ENCODE measurements around the gene TMOD4.
"Not testable (repeated sequence)": the region's sequence is repeated elsewhere in the genome, so short reads cannot be mapped to it uniquely, and the experiment has no call there.

Gene TMOD4

GRCh38 chr1:151194894-151195594, 19.3 kb upstream of the TMOD4 start:
- in situ Hi-C loops (cut with HindIII; ENCODE audit: low pct_unique_long_range_greater_than_20kb, low sequenced_read_pairs): not testable (repeated sequence)
- peak; percentile 78 for TF ChIP-seq JUND (IDR thresholded peaks at IDR 0.05; ENCODE audit: low read depth)
- DNase-seq (ENCODE audit: low read depth in 1 of 2, low spot score in 1 of 2): peak; percentile 51 to 99

DNA sequence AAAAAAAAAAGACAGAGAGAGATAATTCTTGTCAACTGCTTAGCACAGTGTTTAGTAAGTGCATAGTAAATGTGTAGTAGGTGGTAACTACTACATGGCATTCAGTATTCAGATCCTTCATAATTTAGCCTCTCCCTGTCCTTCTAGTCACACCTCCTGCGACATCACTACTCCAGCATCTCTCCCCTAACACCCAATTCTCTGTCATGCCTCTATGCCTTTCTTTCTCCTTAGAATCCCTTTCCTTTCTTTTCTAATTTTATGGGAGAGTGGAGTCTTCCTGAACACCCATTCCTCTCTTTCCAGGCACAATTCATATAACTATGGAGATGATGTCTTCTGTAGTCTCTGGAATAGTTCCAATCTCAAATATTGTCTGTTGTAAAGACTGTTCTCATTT, 18.1 kb upstream of the TMOD4 start:
- DNase-seq (ENCODE audit: low read depth in 1 of 2, low spot score in 1 of 2): peak in 1 of 2 experiments; percentile 36
- no peak for TF ChIP-seq JUND (IDR thresholded peaks at IDR 0.05; ENCODE audit: low read depth)
- in situ Hi-C loops (cut with HindIII; ENCODE audit: low pct_unique_long_range_greater_than_20kb, low sequenced_read_pairs): no loop called here

DNA sequence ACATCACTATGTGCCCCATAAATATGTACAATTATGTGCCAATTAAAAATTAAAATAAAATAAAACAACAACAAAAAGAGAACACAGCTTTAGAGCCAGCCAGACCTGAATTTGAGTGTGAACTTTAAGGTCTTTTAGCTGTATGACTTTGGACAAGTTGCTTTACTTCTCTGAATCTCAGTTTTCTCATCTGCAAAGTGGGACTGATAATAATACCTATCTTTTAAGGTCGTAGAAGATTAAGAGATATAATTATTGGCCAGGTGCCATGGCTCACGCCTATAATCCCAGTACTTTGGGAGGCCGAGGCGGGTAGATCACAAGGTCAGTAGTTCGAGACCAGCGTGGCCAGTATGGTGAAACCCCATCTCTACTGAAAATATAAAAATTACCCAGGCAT, 17.5 kb upstream of the TMOD4 start:
- DNase-seq (ENCODE audit: low read depth in 1 of 2, low spot score in 1 of 2): no peak
- TF ChIP-seq JUND (IDR thresholded peaks at IDR 0.05; ENCODE audit: low read depth): no peak
- in situ Hi-C loops (cut with HindIII; ENCODE audit: low pct_unique_long_range_greater_than_20kb, low sequenced_read_pairs): no loop called here

DNA sequence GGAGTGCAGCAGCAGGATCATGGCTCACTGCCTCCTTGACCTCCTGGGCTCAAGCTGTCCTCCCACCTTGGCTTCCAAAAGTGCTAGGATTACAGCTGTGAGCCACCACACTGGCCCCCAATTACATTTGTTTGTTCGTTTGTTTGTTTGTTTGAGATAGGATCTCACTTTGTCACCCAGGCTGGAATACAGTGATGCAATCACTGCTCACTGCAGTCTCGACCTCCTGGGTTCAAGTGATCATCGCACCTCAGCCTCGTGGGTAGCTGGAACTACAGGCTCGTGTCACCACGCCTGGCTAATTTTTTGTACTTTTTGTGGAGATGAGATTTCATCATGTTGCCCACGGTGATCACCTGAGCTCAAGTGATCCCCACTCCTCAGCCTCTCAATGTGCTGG, 16.3 kb upstream of the TMOD4 start:
- peak in 1 of 2 experiments; percentile 37 for DNase-seq (ENCODE audit: low read depth in 1 of 2, low spot score in 1 of 2)
- in situ Hi-C loops (cut with HindIII; ENCODE audit: low pct_unique_long_range_greater_than_20kb, low sequenced_read_pairs): no loop called here
- no peak for TF ChIP-seq JUND (IDR thresholded peaks at IDR 0.05; ENCODE audit: low read depth)

DNA sequence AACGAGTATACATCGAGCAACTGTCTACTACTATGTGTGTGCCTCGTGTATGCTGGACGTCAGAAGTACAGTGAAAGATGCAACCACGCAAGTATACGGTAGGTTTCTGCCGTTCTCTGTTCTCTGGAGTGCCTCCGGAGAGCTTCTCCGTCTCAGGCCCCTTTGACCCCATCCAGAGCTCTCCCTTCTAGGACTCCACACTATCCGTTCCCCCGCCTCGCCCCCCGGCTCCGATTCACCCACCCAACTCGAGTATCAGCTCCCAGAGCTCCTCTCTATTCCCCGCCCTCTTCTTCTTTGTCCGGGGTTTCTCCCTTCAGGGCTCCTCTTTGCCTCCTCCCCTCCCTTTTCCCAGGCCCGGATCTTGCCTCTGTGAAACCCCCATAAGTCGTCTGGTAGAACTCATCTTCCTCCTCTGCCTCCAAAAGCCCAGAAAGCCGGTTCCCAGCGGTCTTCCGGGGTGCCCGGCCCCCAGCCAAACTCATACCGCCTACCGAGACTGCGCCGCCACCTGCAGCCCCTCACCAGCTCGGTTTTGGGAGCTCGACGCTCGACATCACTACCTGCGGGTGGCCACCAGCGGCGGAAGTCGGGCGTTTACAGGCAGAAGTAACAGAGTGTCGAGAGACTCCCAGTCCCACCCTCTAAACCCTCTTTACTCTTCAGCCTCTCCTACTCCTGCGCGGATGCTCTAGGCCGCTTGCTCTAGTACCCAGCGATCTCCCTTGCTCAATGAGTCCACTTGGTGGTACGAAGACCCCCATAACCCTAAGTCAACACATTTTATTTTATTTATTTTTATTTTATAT, 14.1 kb upstream of the TMOD4 start, which contains the start of gene VPS72:
VPS72 (minus strand) TSS at position 561 of the 809 bp plus-strand sequence; CDS start at position 485, 76 bp downstream.
- no peak for TF ChIP-seq JUND (IDR thresholded peaks at IDR 0.05; ENCODE audit: low read depth)
- DNase-seq (ENCODE audit: low read depth in 1 of 2, low spot score in 1 of 2): peak; percentile 82 to 93
- in situ Hi-C loops (cut with HindIII; ENCODE audit: low pct_unique_long_range_greater_than_20kb, low sequenced_read_pairs): no loop called here

- DNase-seq (ENCODE audit: low read depth in 1 of 2, low spot score in 1 of 2); in situ Hi-C loops (cut with HindIII; ENCODE audit: low pct_unique_long_range_greater_than_20kb, low sequenced_read_pairs): not testable (repeated sequence)
Measured at GRCh38 chr1:151188667-151189066, 12.9 kb upstream of the TMOD4 start.

DNA sequence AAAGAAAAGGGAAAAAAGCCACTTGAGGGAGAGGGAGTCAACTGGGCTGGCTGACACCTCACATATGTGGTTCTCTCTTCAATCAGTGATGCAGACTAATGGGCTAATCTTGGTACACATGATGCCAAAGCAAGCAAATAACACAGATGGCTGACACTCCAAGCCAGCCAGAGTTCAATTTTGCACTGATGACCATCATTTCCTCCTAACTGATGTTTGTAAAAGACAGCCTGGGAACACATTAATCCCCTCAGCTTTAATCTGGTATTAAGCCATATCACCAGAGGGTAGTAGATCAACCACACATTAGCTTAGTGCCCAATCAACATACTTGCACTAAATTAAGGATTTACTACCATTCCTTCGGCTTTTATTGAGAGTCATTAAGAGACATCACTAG, 11.4 kb upstream of the TMOD4 start:
- no peak for TF ChIP-seq JUND (IDR thresholded peaks at IDR 0.05; ENCODE audit: low read depth)
- in situ Hi-C loops (cut with HindIII; ENCODE audit: low pct_unique_long_range_greater_than_20kb, low sequenced_read_pairs): no loop called here
- DNase-seq (ENCODE audit: low read depth in 1 of 2, low spot score in 1 of 2): no peak

DNA sequence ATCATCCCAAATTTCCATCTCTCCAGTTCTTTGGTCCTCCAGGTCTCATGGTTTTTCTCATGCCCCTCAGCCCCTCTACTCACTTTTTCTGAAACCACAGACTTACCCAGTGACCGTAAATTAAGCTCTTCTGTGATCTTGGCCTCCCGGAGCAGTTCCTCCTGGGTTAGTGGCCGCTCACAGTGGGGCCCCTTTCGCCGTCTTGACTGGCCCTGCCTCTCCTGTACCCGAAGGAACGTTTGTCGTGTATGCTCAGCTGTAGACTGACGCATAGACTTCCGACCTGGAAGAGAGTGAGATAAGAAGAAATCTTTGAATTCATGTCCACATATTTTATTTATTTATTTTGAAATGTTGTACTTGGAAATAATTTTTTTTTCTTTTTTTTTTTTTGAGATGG, 8.4 kb upstream of the TMOD4 start:
- DNase-seq (ENCODE audit: low read depth in 1 of 2, low spot score in 1 of 2): no peak
- in situ Hi-C loops (cut with HindIII; ENCODE audit: low pct_unique_long_range_greater_than_20kb, low sequenced_read_pairs): no loop called here
- TF ChIP-seq JUND (IDR thresholded peaks at IDR 0.05; ENCODE audit: low read depth): no peak

DNA sequence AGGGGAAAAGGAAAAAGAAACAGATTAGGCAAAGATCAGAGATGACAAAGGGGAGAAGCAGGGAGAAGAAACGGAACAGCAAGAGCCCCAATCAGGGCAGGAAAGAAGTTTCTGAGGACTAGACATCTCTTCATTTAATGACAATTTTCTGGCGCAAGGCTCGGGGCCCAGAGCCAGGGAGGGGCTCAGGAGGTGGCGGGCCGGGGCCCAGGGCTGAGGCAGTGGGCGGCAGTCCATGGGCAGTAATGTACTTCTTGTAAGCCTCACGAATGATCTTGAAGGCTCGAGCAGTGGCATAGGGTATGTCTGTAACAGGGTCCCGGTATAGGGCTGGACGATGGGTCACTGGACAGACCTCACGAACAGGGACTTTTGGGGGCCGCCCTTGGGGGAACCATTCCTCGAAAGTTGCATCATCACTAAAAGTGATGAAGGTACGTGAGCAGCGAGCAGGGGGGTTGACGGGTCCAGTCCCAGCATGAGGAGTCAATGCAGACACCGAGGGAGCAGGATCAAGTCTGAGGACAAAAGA, 799 bp upstream of the TMOD4 start:
- DNase-seq (ENCODE audit: low read depth in 1 of 2, low spot score in 1 of 2): no peak
- no peak for TF ChIP-seq JUND (IDR thresholded peaks at IDR 0.05; ENCODE audit: low read depth)
- in situ Hi-C loops (cut with HindIII; ENCODE audit: low pct_unique_long_range_greater_than_20kb, low sequenced_read_pairs): no loop called here

GRCh38 chr1:151175041-151175741, 590 bp downstream of the TMOD4 start:
- no peak for DNase-seq (ENCODE audit: low read depth in 1 of 2, low spot score in 1 of 2)
- in situ Hi-C loops (cut with HindIII; ENCODE audit: low pct_unique_long_range_greater_than_20kb, low sequenced_read_pairs): no loop called here
- no peak for TF ChIP-seq JUND (IDR thresholded peaks at IDR 0.05; ENCODE audit: low read depth)

DNA sequence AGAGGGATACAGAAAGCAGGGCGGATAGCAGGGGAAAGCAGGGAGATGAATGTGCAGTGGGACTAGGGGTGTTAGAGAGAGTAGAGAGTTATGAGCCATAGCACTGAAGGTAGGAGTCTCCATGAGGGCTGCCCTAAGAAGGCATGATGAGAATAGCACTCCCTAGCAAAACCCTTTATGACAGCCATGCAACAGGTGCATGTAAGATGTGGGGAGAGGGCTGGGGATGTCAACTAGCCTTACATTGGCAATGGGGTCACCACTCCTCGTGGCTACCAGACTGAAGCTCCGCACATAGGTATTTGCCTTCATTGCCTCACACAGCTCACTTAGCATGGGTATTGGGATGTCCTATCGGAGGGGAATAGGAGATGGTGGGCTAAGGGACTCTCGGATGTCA, 4.6 kb downstream of the TMOD4 start:
- in situ Hi-C loops (cut with HindIII; ENCODE audit: low pct_unique_long_range_greater_than_20kb, low sequenced_read_pairs): no loop called here
- no peak for TF ChIP-seq JUND (IDR thresholded peaks at IDR 0.05; ENCODE audit: low read depth)
- no peak for DNase-seq (ENCODE audit: low read depth in 1 of 2, low spot score in 1 of 2)

DNA sequence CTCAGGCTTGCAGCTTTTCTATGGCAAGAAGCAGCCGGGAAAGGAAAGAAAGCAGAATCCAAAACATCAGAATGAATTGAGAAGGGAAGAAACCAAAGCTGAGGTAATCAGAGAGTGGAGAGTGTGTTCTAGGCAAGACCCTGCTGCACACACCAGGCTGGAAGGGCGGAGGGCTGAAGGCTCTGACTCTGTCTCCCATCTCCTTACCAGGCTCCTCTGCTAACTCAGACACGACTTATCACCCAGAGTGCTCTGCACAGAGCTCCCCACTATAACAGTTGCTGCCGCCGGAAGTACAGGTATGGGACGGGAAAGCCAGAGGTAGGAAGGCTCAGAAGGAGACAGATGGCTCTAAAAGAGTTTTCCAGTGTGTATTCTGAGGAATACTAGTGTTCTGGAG, 8.7 kb downstream of the TMOD4 start:
- TF ChIP-seq JUND (IDR thresholded peaks at IDR 0.05; ENCODE audit: low read depth): no peak
- no peak for DNase-seq (ENCODE audit: low read depth in 1 of 2, low spot score in 1 of 2)
- in situ Hi-C loops (cut with HindIII; ENCODE audit: low pct_unique_long_range_greater_than_20kb, low sequenced_read_pairs): no loop called here

All from T47D (cell line).